Measurements from ENCODE around the gene OR4C5. TPM values are rescaled to one million over a fixed set of nuclear protein-coding genes. Genes with fewer than 3 reads are reported as not detected.
"Not testable (repeated sequence)": the region's sequence is repeated elsewhere in the genome, so short reads cannot be mapped to it uniquely, and the experiment has no call there.

The OR4C5 gene
- total and polyA plus RNA-seq, 7 donors: not detected

GRCh38 chr11:48341466-48341865 is 24.8 kb downstream of the OR4C5 start:
- intact Hi-C loops (cut with DNase I): no loop called here
- TF ChIP-seq CTCF (IDR thresholded peaks at IDR 0.05): no peak
- Histone ChIP-seq H3K9me3 (no peaks in the 10 kb centered on the region), H3K4me3 (no peak overlapping the region), H3K27ac (no peak overlapping the region), H3K36me3 (ENCODE audit: insufficient read depth in 1 of 2, low read depth in 1 of 2) (no peaks in the 10 kb centered on the region), H3K4me1 (no peaks in the 10 kb centered on the region), H3K27me3 (ENCODE audit: insufficient read depth in 3 of 3, low read length in 2 of 3) (peaks cover 0 to 1% (median 0%) of the 10 kb centered on the region in 3 donors)
- ATAC-seq (no peak), DNase-seq (no peak)
- 37 to 46% (median 45%) methylated on average over 2 of the region's 2 CpGs for WGBS, 3 donors

GRCh38 chr11:48324620-48325019 is 41.6 kb downstream of the OR4C5 start, which contains the start of gene OR4C3:
OR4C3 (plus strand) TSS chr11:48324920; CDS start chr11:48325022, 102 bp downstream.
- ATAC-seq; H3K4me3 ChIP-seq; H3K27me3 ChIP-seq (ENCODE audit: insufficient read depth in 3 of 3, low read length in 2 of 3); H3K36me3 ChIP-seq (ENCODE audit: insufficient read depth in 1 of 2, low read depth in 1 of 2); H3K27ac ChIP-seq; H3K4me1 ChIP-seq; DNase-seq; H3K9me3 ChIP-seq; intact Hi-C loops (cut with DNase I): not testable (repeated sequence)

GRCh38 chr11:48319813-48320212 is 46.5 kb downstream of the OR4C5 start:
- H3K27ac ChIP-seq; DNase-seq; H3K4me3 ChIP-seq; H3K4me1 ChIP-seq; H3K27me3 ChIP-seq (ENCODE audit: insufficient read depth in 3 of 3, low read length in 2 of 3); H3K9me3 ChIP-seq; H3K36me3 ChIP-seq (ENCODE audit: insufficient read depth in 1 of 2, low read depth in 1 of 2); ATAC-seq; intact Hi-C loops (cut with DNase I): not testable (repeated sequence)
- WGBS, 3 donors: 74 to 77% (median 75%) methylated on average over 2 of the region's 2 CpGs

Other genes starting within 250 kb of the OR4C5 start
- gene OR4B1, start 149.7 kb downstream of the OR4C5 start, total RNA-seq: not detected
- not detected for gene OR4B1, start 149.7 kb downstream of the OR4C5 start, polyA plus RNA-seq
- gene OR4X2, start 121.4 kb downstream of the OR4C5 start, total RNA-seq: not detected
- gene OR4X2, start 121.4 kb downstream of the OR4C5 start, polyA plus RNA-seq: not detected
- gene OR4X1, start 102.6 kb downstream of the OR4C5 start, total RNA-seq: not detected
- gene OR4X1, start 102.6 kb downstream of the OR4C5 start, polyA plus RNA-seq: not detected
- gene OR4S1, start 60.2 kb downstream of the OR4C5 start, total RNA-seq: under 1 TPM in 1 of 4 donors, not detected in 3; 0.24 TPM
- gene OR4S1, start 60.2 kb downstream of the OR4C5 start, polyA plus RNA-seq: not detected
- not detected for gene OR4C3, start 41.5 kb downstream of the OR4C5 start, total RNA-seq
- gene OR4C3, start 41.5 kb downstream of the OR4C5 start, polyA plus RNA-seq: not detected
- not detected for gene OR4A47, start 122.3 kb upstream of the OR4C5 start, total RNA-seq
- gene OR4A47, start 122.3 kb upstream of the OR4C5 start, polyA plus RNA-seq: not detected

Measured in psoas muscle (tissue), 8 donors.